PFSK-1 (cell line): Measurements from ENCODE around the gene RIPK1.

Experiments
- FOXP2 ChIP-seq: optimal IDR thresholded peaks from 2 replicates; pipeline ENCODE3; 2011; ENCODE audit warnings: borderline replicate concordance, control low read depth, inconsistent platforms; ENCODE audit not compliant: insufficient read depth; ENCODE audit errors: extremely low read length, extremely low read depth
- POLR2AphosphoS5 ChIP-seq: IDR thresholded peaks from 2 replicates; pipeline ENCODE4 v1.6.1; 2012; ENCODE audit warnings: low read depth, mild to moderate bottlenecking, control low read depth, low read length, moderate library complexity
- REST ChIP-seq, 2 experiments: IDR thresholded peaks; 2 replicates each; pipeline versions ENCODE4 v1.6.1 to v1.8.0; 2011 to 2012; ENCODE audit warnings: low read depth in 2 of 2, low read length in 2 of 2, control low read depth in 1 of 2, inconsistent platforms in 1 of 2, mild to moderate bottlenecking in 1 of 2, moderate library complexity in 1 of 2; ENCODE audit not compliant: insufficient read depth in 1 of 2
- SIN3A ChIP-seq: IDR thresholded peaks from 2 replicates; pipeline ENCODE4 v1.6.1; 2012; ENCODE audit warnings: mild to moderate bottlenecking, low read length, moderate library complexity, borderline replicate concordance; ENCODE audit not compliant: insufficient read depth
- TAF1 ChIP-seq: IDR thresholded peaks from 2 replicates; pipeline ENCODE4 v1.6.1; 2012; ENCODE audit warnings: low read length, control low read depth, borderline replicate concordance; ENCODE audit not compliant: insufficient read depth

Gene RIPK1

GRCh38 chr6:3157131-3157933 is 89.0 kb downstream of the RIPK1 start, which contains the start of gene TUBB2A:
Gene TUBB2A, minus strand, starts transcription at chr6:3157544. Its CDS starts 81 bp downstream, at chr6:3157463.
- TF ChIP-seq FOXP2 = peak; percentile 54
- peak; percentile 84 for TF ChIP-seq TAF1
- TF ChIP-seq REST (IDR thresholded peaks at IDR 0.05; ENCODE audit: insufficient read depth in 1 of 2, low read depth in 2 of 2, low read length in 2 of 2) = peak in 1 of 2 experiments; percentile 8; a peak in 1 of 4 replicates
- TF ChIP-seq POLR2AphosphoS5 = peak; percentile 97
- TF ChIP-seq SIN3A = no peak

- TF ChIP-seq REST (IDR thresholded peaks at IDR 0.05; ENCODE audit: insufficient read depth in 1 of 2, low read depth in 2 of 2, low read length in 2 of 2) (no peak), POLR2AphosphoS5 (no peak), FOXP2 (no peak), SIN3A (no peak), TAF1 (no peak)
Measured at GRCh38 chr6:3159805-3160781, 91.8 kb downstream of the RIPK1 start.

GRCh38 chr6:3162067-3162497 is 93.8 kb downstream of the RIPK1 start:
- TF ChIP-seq SIN3A = no peak
- no peak for TF ChIP-seq FOXP2
- TF ChIP-seq POLR2AphosphoS5 = no peak
- TF ChIP-seq TAF1 = no peak

- TF ChIP-seq SIN3A = no peak
- TF ChIP-seq TAF1 = no peak
- TF ChIP-seq POLR2AphosphoS5 = peak; percentile 52; the same call in 1 of the 2 replicates
- no peak for TF ChIP-seq REST (IDR thresholded peaks at IDR 0.05; ENCODE audit: insufficient read depth in 1 of 2, low read depth in 2 of 2, low read length in 2 of 2)
- no peak for TF ChIP-seq FOXP2
Measured at GRCh38 chr6:3162565-3163247, 94.4 kb downstream of the RIPK1 start.
